Natural killer cell (primary cell): ENCODE results near the gene YKT6. TPM values are rescaled to one million over a fixed set of nuclear protein-coding genes. Genes with fewer than 3 reads are reported as not detected.

Experiments
- ATAC-seq, 3 donors: fragments of 150-1000 bp in 2 of 3; fragments of 200-7000 bp in 1 of 3; cut with Tn5 transposase; 1 replicate in 1 of 3; 2 replicates in 2 of 3; pipeline ENCODE4 v1.10.0; 2021; ENCODE audit warnings: mild to moderate bottlenecking in 2 of 3, moderate library complexity in 2 of 3
- DNase-seq, 2 donors: peaks; one replicate each; pipeline versions ENCODE4 v3.0.0 to v3.0.0-alpha.2; 2013 to 2021; ENCODE audit warnings: mixed read lengths in 1 of 2
- H3K27ac ChIP-seq: one replicate; pipeline ENCODE4 v1.5.1; 2013; ENCODE audit warnings: mild to moderate bottlenecking, low read length
- H3K27me3 ChIP-seq: one replicate; pipeline ENCODE4 v1.6.1; 2013; ENCODE audit warnings: low read length; ENCODE audit not compliant: control insufficient read depth, insufficient read depth
- H3K36me3 ChIP-seq: one replicate; pipeline ENCODE4 v1.6.1; 2013; ENCODE audit warnings: low read length; ENCODE audit not compliant: control insufficient read depth, insufficient read depth
- H3K4me1 ChIP-seq: one replicate; pipeline ENCODE4 v1.6.1; 2013; ENCODE audit warnings: low read length; ENCODE audit not compliant: control insufficient read depth, insufficient read depth
- H3K4me3 ChIP-seq: one replicate; pipeline ENCODE4 v1.5.1; 2013; ENCODE audit warnings: low read length
- H3K9me3 ChIP-seq: one replicate; pipeline ENCODE4 v1.6.1; 2013; ENCODE audit warnings: low read length; ENCODE audit not compliant: control insufficient read depth, insufficient read depth
- H3K27ac Mint-ChIP-seq, 2 donors: one replicate each; pipeline ENCODE4 v1.8.0; 2022; ENCODE audit warnings: mild to moderate bottlenecking in 2 of 2, mixed read lengths in 2 of 2, moderate library complexity in 1 of 2
- H3K27me3 Mint-ChIP-seq, 2 donors: one replicate each; pipeline ENCODE4 v1.8.0; 2022; ENCODE audit warnings: low read depth in 2 of 2, mixed read lengths in 2 of 2
- H3K36me3 Mint-ChIP-seq: one replicate; pipeline ENCODE4 v1.8.0; 2022; ENCODE audit warnings: mixed read lengths
- H3K4me1 Mint-ChIP-seq, 2 donors: one replicate each; pipeline ENCODE4 v1.8.0; 2022; ENCODE audit warnings: mixed read lengths in 2 of 2
- H3K4me3 Mint-ChIP-seq: one replicate; pipeline ENCODE4 v1.8.0; 2022; ENCODE audit warnings: mild to moderate bottlenecking, moderate library complexity, mixed read lengths
- H3K9me3 Mint-ChIP-seq, 2 donors: one replicate each; pipeline ENCODE4 v1.8.0; 2022; ENCODE audit warnings: mixed read lengths in 2 of 2
- WGBS: methylation state at CpG from one replicate; pipeline ENCODE4 v1.1.7; 2013; ENCODE audit warnings: missing lambda C conversion rate; ENCODE audit not compliant: insufficient coverage; 5-methylcytosine and 5-hydroxymethylcytosine counted together
- intact Hi-C: fragments of 100-400 bp; cut with micrococcal nuclease; formaldehyde crosslinking; loops from one replicate; pipeline ENCODE4 v1.14.2; 2022
- total RNA-seq, 4 donors: library from RNA; stranded (reverse); fragments of 120-200 nt in 1 of 4; gene quantifications; one replicate each; pipeline versions ENCODE4 v1.2.3 to v1.2.4, GENCODE V29; 2013 to 2022
- TF ChIP-seq, protein P1 (sequence below): fragments of 200-600 bp; IDR thresholded peaks from one replicate; pipeline ENCODE4 v1.8.0; 2022; ENCODE audit warnings: antibody characterized with exemption

Gene YKT6
- total RNA-seq, 3 donors from 2014 or later (not counting 1 experiment from before 2014, with no cell fraction given) = 72.4 to 107 (median 87.1) TPM

DNA sequence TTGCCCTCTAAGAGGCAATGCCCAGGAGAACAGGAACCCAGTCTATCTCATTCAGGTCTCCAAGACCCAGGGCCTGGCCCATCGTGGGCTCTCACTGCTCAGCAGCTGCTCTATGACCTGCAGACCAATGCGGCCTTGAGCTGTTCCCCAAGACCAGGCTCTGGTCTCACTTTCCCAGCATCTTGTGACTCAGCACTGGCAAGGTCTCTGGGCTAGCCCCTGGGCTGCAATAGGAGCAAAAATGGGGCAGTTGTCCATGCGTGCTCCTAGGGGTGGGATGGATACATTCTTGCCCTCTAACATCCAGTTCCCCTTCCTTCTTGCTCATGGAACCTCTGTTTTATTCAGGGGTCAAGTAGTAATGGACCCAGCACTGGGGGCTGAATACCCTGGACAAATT, 25.0 kb upstream of the YKT6 start:
- no peak overlapping the region for H3K4me3 Mint-ChIP-seq
- Histone ChIP-seq H3K4me1 (no peaks in the 10 kb centered on the region), H3K4me3 (no peak overlapping the region), H3K36me3 (no peaks in the 10 kb centered on the region), H3K9me3 (no peaks in the 10 kb centered on the region), H3K27ac (no peak overlapping the region), H3K27me3 (no peaks in the 10 kb centered on the region)
- TF ChIP-seq, protein P1, sequence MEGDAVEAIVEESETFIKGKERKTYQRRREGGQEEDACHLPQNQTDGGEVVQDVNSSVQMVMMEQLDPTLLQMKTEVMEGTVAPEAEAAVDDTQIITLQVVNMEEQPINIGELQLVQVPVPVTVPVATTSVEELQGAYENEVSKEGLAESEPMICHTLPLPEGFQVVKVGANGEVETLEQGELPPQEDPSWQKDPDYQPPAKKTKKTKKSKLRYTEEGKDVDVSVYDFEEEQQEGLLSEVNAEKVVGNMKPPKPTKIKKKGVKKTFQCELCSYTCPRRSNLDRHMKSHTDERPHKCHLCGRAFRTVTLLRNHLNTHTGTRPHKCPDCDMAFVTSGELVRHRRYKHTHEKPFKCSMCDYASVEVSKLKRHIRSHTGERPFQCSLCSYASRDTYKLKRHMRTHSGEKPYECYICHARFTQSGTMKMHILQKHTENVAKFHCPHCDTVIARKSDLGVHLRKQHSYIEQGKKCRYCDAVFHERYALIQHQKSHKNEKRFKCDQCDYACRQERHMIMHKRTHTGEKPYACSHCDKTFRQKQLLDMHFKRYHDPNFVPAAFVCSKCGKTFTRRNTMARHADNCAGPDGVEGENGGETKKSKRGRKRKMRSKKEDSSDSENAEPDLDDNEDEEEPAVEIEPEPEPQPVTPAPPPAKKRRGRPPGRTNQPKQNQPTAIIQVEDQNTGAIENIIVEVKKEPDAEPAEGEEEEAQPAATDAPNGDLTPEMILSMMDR = no peak
- intact Hi-C loops = no loop called here
- no peaks in the 10 kb centered on the region for H3K4me1 Mint-ChIP-seq
- no peak for DNase-seq
- H3K27ac Mint-ChIP-seq = no peak overlapping the region
- peaks cover 15 to 48% of the 10 kb centered on the region in 2 donors for H3K27me3 Mint-ChIP-seq
- no peak for ATAC-seq
- no peaks in the 10 kb centered on the region for H3K9me3 Mint-ChIP-seq
- 72% methylated on average over 2 of the region's 3 CpGs for WGBS
- H3K36me3 Mint-ChIP-seq = no peaks in the 10 kb centered on the region

DNA sequence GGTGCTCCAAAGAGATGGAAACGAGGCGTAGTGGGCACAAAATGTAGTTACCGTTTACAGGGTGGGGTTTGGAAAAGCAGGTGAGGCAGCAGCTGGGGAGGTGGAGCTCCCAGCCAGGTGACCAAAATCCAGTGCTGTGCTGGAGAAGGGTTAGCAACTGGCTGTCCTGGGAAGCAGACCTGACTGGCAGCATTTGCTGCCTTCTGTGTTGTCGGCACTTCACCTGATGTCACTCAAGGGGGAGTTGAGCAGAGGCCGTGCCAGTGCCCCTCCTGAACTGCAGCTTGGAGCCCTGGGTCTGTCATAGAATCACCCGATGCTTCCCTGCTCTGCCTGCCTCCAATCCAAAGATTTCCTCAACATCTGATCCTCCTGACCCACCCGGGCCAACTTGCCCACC, 24.3 kb upstream of the YKT6 start:
- TF ChIP-seq, protein P1 = no peak
- intact Hi-C loops = no loop called here
- Mint-ChIP-seq H3K4me3 (no peak overlapping the region), H3K9me3 (no peaks in the 10 kb centered on the region), H3K27ac (no peak overlapping the region), H3K27me3 (peaks cover 19 to 54% of the 10 kb centered on the region in 2 donors), H3K36me3 (no peaks in the 10 kb centered on the region), H3K4me1 (no peaks in the 10 kb centered on the region)
- Histone ChIP-seq H3K4me1 (no peaks in the 10 kb centered on the region), H3K4me3 (no peak overlapping the region), H3K9me3 (no peaks in the 10 kb centered on the region), H3K36me3 (no peaks in the 10 kb centered on the region), H3K27me3 (no peaks in the 10 kb centered on the region), H3K27ac (no peak overlapping the region)
- 73% methylated on average over 7 of the region's 7 CpGs for whole genome bisulfite sequencing
- no peak for ATAC-seq
- no peak for DNase-seq

DNA sequence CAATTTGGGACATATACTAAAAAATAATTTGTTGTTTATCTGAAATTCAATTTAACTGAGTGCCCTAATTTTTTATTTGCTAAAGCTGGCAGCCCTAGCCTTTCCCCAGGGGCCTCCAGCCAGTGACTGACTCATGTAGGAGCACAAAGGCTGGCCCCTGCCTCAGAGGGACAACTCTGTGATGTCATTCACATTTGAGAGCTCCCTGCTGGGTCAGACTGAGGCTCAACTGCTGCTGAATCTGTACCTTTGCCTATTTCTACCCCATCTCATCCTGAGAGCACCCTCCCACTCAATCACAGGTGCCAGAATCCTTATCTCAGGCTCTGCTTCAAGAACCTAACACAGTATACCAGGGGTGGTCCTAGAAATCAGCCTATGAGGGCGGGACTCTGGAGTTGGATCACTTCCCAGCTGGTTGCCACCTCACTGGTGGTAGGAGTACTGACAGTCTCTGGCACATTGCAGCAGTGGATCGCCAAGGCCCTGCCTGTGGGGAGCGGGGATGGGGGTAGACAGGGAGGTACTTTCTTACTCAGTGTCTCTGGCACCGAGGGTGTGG, 23.1 kb upstream of the YKT6 start:
- Mint-ChIP-seq H3K36me3 (no peaks in the 10 kb centered on the region), H3K27ac (no peak overlapping the region), H3K4me3 (no peak overlapping the region), H3K9me3 (no peaks in the 10 kb centered on the region), H3K27me3 (peaks cover 19 to 61% of the 10 kb centered on the region in 2 donors), H3K4me1 (no peaks in the 10 kb centered on the region)
- Histone ChIP-seq H3K27ac (no peak overlapping the region), H3K27me3 (no peaks in the 10 kb centered on the region), H3K4me3 (no peak overlapping the region), H3K36me3 (no peaks in the 10 kb centered on the region), H3K9me3 (peaks cover 1% of the 10 kb centered on the region), H3K4me1 (no peaks in the 10 kb centered on the region)
- intact Hi-C loops = no loop called here
- TF ChIP-seq, protein P1 = no peak
- DNase-seq (no peak), ATAC-seq (no peak)
- 80% methylated on average over 4 of the region's 4 CpGs for WGBS

DNA sequence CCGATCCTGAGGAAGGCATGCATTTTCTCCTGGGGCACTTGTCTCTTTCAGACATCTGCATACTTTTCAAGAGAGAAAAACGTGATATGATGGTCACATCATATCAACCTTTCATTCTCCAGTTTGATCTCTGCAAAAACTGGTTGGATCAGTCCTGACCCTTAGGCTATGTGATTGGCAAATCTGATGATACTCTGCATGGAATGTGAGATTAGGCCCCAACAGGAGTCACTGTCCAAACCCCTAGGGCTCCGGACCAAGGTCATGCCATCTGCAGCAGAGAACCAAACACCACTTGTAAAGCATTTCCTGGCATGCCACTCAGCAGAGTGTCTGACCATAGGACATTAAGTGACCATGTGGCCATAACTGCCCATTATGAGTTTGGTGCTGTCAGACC, 20.1 kb upstream of the YKT6 start:
- Histone ChIP-seq H3K9me3 (peaks cover 6% of the 10 kb centered on the region), H3K27ac (no peak overlapping the region), H3K4me1 (no peaks in the 10 kb centered on the region), H3K36me3 (no peaks in the 10 kb centered on the region), H3K27me3 (no peaks in the 10 kb centered on the region), H3K4me3 (no peak overlapping the region)
- peaks cover 17 to 47% of the 10 kb centered on the region in 2 donors for H3K27me3 Mint-ChIP-seq
- H3K27ac Mint-ChIP-seq = no peak overlapping the region
- H3K9me3 Mint-ChIP-seq = no peaks in the 10 kb centered on the region
- intact Hi-C loops = no loop called here
- 71% methylated on average over 2 of the region's 3 CpGs for WGBS
- no peak for ATAC-seq
- no peaks in the 10 kb centered on the region for H3K36me3 Mint-ChIP-seq
- H3K4me1 Mint-ChIP-seq = no peaks in the 10 kb centered on the region
- DNase-seq = no peak
- TF ChIP-seq, protein P1 = no peak
- H3K4me3 Mint-ChIP-seq = no peak overlapping the region
